Islet precursor cell (in vitro differentiated cells): ENCODE measurements around the gene ALKBH5.

ENCODE experiments used
- DNase-seq: peaks from one replicate; pipeline ENCODE4 v3.0.0-alpha.2; 2018

Gene ALKBH5

DNA sequence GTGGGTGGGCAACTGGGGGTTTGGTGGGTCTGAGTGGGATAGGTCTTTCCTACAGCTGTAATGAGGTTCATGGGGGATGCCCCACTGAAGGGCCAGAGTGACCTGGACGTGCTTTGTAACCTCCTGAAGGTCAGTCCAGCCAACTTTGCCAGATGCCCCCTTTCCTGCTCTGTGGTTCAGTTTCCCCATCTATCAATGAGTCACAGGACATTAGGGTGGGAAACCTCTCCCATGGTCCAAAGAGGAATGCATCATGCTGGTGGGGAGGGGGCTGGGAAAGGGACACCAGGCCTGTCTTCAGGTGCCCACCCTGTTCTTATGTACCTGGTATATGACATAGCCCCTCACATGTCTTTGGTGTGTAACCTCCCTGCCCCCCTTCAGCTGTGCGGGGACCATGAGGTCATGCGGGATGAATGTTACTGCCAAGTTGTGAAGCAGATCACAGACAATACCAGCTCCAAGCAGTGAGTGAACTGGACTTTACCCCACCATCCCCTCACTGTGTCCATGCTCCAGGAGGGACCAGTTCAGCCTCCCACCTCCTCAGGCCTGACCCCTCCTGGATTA, 24.0 kb upstream of the ALKBH5 start:
- DNase-seq: no peak

DNA sequence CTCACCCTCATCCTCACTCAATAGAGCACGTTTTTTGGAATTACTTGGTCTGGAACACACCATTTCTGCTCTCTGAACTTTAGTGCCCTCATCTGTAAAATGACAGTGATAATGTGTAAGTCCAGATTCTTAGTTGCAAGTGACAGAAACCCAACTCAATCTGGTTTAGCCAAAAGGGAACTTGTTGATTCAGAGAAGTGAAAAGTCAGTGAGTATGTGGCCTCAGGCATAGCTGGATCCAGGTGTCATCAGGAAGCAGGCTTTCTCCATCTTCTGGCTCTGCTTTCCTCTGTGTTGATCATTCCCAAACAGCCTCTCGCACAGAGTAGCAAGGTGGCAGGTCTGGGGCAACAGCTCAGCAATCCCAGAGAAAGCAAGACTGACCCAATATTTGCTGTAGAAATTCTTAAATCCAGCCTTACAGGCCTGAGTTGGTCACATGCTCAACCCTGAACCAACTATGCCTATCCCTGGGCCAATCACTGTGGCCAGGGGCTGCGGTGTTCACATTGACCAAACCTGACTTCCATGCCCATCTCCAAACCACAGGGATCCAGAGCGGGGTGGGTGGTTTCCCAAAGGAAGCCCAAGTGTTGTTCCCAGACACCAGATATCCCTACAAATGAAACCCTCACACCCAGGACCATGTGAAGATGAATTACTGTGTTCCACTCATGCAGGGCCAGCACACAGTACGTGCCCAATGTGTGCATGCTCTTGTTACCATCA, 23.3 kb upstream of the ALKBH5 start:
- DNase-seq: no peak

DNA sequence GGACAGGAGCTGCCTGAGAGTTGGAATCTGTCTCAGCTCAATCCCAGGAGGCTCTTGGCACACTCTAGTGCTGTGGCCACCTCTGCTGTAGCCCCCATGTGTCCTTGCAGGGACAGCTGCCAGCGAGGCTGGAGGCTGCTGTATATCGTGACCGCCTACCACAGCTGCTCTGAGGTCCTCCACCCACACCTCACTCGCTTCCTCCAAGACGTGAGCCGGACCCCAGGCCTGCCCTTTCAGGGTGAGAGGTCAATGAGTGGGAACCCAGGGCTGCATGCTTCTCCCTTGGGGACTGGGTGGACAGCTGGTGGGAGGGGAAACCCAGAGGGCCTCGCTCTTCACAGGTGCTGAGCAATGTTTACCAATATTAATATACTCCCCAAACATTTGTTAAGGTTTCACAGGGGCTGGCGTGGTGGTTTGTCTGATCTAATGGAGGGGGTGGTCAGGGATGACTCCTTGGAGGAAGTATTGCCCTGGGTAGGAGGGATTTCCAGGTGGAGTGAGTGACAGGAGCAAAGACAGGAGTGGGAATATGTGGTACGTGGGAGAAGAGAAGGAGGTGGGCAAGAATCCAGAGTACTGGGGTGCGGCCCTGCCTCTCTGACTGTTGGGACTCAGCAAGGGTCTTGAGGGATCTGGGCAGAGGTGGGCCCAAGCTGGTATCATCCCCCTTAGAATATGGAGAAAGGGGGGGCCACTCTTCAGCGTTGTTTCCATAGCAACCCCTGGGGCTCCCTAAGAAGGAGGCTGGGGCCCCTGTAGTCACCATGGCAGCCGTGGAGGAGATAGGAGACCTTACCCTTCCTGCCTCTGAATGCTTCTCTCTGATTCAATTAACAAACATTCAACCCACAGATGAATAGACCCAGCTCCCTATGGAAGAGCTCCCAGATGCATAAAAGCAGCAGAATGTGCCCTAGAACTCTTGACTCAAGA, 22.2 kb upstream of the ALKBH5 start:
- DNase-seq: no peak

- DNase-seq: no peak
These were observed 20.1 kb upstream of the ALKBH5 start for GRCh38 chr17:18163547-18163946.

- DNase-seq: no peak
These were observed 16.7 kb upstream of the ALKBH5 start for GRCh38 chr17:18166894-18167293.

DNA sequence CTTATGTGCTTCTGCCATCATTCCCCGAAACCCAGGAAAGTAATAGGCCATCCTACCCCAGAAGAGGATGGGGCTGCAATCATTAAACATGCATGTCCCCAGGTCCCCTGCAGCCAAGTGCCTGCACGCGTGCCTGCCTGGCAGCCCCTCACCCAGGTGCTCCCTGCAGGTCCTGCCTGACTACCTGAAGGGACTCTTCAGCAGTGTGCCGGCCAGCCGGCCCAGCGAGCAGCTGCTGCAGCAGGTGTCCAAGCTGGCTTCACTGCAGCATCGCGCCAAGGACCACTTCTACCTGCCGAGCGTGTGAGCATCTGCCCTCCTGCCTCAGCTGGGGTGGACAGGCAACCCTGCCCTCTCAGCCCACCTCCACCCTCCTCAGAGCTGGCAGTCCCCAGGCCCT, 16.2 kb upstream of the ALKBH5 start:
- DNase-seq: no peak

DNA sequence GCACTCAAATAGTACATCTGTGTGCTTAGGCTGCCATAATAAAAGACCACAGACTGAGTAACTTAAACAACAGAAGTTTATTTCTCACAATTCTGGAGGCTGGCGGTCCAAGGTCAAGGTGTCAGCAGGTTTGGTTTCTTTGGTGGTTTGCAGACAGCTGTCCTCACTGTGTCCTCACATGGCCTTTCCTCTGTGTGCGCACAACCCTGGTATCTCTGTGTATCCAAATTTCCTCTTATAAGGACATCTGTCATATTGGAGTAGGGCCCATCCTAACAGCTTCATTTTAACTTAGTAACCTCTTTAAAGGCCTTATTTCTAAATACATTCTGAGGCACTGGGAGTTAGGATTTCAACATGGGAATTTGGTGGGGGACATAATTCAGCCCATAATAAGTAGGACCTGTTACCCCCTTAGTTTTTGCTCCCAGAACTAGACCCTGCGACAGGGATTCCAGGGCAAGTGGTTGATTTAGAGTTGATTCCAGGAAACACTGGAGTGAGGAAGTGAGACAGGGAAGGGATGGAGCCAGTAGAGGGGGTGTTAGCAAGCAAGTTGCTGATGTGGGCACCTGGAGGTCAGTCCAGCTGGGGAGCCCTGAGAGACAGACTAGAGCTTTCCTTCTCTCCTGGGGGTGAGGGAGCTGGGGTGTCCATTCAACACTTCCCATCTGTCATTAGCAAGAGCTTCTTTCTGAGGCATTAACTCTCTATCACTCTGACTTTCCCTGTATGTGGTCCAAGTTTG, 10.9 kb upstream of the ALKBH5 start:
- no peak for DNase-seq

DNA sequence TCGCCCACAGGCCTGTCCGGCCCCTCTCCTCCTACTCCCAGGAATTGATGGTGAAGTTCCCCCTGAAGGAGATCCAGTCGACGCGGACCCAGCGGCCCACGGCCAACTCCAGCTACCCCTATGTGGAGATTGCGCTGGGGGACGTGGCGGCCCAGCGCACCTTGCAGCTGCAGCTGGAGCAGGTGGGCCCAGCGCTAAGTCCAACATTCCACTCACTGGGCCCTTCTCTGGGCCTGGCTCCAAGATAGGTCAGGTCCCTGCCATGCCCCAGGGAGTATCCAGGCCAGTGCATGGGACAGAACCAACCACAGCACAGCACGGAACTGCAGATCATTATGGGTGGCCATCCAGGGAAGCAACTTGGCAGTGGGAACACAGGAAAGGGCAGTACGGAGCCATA, 9.9 kb upstream of the ALKBH5 start:
- no peak for DNase-seq

GRCh38 chr17:18176176-18176575, 7.5 kb upstream of the ALKBH5 start:
- no peak for DNase-seq

DNA sequence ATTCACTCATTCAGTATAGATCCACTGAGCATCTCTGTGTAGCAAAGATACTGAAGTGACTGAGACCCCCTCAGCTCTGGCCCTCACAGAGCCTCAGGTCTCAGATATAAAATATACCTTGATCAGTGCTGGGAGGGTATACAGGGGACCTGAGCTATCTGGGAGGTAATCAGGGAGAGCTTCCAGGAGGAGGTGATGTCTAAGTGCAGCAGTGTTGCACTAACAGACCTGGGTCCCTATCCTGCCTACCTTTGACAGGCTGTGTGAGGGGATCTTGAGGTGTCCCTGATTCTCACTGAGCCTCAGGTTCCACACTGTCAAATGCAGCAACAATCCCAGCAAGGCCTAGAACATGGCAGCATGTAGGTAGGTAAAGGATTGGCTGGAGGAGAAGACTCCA, 6.5 kb upstream of the ALKBH5 start:
- DNase-seq: no peak

- no peak for DNase-seq
These were observed 5.9 kb upstream of the ALKBH5 start for GRCh38 chr17:18177722-18178121.

DNA sequence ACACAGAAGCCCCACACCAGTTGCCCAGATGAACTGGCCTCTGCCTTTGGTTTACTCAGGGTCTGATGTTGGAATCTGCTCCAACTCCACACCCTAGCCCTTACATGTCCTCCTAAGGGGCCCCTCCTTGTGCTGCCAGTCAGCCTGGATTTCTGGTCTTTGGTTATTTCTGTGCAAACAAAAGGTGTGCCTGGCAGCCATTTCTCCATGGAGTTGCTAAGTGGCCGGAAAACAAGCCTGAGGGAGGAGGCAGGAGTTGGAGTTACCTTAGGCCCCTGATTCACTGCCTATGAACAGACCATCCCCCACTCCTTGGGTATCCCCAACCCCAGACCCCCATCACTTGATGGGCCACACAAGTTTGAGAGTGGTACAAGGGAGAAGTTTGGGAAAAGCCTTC, 4.4 kb upstream of the ALKBH5 start:
- DNase-seq: no peak

DNA sequence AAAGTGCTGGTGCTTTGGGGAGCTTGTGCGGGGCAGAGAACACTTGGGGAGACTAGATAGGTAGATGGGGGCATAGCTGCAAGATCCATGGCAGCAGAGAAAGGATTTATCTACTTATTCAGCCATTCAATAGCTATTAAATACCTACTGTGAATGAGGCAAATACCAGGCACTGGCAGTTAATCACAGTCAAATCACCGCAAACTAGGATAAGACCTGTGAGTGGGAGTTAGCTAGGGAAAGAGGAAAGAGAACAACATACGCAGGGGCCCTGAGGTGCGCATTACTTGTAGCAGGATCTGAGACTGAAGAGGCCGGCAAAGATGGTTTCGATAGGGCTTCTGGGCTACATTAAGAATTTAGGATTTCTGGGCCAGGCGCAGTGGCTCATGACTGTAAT, 3.8 kb upstream of the ALKBH5 start:
- DNase-seq: no peak

GRCh38 chr17:18181358-18181757, 2.3 kb upstream of the ALKBH5 start:
- DNase-seq: no peak

GRCh38 chr17:18182110-18182977, 1.3 kb upstream of the ALKBH5 start:
- no peak for DNase-seq

- DNase-seq: no peak
These were observed 672 bp upstream of the ALKBH5 start for GRCh38 chr17:18182978-18183333.

DNA sequence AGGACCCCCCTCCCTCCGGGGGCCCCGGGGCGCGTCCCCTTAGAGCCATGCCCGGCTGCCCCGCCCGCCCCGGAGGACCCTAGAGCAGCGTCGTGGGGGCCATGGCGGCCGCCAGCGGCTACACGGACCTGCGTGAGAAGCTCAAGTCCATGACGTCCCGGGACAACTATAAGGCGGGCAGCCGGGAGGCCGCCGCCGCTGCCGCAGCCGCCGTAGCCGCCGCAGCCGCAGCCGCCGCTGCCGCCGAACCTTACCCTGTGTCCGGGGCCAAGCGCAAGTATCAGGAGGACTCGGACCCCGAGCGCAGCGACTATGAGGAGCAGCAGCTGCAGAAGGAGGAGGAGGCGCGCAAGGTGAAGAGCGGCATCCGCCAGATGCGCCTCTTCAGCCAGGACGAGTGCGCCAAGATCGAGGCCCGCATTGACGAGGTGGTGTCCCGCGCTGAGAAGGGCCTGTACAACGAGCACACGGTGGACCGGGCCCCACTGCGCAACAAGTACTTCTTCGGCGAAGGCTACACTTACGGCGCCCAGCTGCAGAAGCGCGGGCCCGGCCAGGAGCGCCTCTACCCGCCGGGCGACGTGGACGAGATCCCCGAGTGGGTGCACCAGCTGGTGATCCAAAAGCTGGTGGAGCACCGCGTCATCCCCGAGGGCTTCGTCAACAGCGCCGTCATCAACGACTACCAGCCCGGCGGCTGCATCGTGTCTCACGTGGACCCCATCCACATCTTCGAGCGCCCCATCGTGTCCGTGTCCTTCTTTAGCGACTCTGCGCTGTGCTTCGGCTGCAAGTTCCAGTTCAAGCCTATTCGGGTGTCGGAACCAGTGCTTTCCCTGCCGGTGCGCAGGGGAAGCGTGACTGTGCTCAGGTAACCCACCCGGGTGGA, 759 bp downstream of the ALKBH5 start:
- DNase-seq: peak; percentile 79

DNA sequence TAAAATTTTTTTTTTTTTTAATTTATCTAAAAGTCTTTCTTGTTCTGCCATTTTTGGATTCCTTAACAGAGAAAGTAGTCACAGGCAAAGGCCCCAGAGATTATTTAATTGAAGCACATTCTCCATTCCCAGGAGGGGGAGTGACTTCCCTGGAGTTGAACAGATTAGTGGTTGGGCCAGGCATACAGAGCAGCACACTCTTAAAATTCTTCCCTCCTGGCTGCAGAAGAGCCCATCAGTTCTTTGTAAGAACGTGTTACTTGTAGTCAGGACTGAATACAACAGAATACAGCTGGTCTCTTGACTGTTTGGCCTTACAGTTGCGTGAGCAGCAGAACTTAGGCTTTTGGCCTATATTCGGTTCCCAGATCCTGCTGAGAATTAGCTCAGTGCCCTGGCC, 1.8 kb downstream of the ALKBH5 start:
- DNase-seq: no peak

DNA sequence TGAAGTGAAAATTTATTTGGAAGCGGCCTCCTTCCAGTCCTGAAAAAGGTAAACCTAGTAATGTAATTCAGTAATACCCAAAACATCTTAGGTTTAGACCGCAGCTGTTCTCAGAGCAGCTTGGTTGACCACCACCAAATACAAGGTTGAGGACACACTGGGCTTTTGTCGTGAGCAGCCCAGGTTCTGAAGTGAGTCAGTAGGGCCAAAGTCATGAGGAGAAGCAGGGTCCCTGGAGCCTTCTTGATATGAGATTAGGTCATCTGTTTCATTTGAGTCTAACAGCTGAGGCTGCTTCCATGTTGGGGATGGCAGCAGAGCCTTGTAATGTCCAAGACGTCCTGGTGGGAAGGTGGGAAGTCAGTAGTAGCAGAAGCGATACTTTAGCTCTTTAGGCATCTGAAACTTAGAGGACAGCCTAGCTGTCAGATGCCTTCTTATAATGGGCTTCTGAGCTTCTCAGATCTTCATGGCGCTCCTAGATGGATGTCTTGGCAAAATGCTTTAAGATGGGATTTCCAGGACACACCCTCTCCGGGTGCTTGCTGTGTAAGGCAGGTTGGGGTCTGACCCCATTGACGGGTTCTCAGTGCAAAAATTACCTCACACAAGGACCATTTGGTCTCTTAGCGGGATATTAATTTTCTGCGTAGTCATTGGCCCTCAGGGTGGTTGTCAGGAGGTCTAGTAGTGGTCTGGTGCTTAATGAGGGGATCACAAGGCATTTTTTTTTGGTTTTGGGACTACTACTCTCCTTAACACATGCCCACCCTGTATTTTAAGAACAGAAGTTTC, 2.4 kb downstream of the ALKBH5 start:
- DNase-seq: no peak

DNA sequence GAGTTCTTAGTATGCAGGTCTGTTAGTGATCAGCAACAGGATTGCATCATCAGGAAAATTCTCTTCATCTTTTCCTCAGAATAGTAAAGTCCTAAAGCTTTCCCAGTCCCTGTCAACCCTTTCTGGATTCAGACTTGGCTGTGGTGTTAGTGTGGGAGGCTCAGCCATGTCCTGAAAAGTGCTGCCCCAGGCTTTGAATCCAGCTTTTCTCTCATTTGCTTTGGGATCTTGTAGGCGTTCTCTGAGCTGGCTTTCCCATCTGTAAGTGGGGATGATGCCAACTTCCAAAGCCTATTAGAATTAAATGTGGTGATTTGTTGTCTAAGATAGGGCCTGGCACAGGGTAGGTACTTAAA, 3.0 kb downstream of the ALKBH5 start:
- DNase-seq: no peak
